Peyer's patch (tissue), 4 donors: ENCODE measurements around the gene LDLRAD4. TPM values are rescaled to one million over a fixed set of nuclear protein-coding genes. Genes with fewer than 3 reads are reported as not detected.

Experiments used
- DNase-seq, 3 donors: peaks; one replicate each; pipeline ENCODE4 v3.0.0-alpha.2; 2017 to 2019
- H3K27ac ChIP-seq, 4 donors: fragments of 200-600 bp; sonication (generic); one replicate each; pipeline ENCODE4 v1.5.1; 2016 to 2019
- H3K27me3 ChIP-seq, 2 donors: fragments of 200-600 bp; sonication (generic); one replicate each; pipeline ENCODE4 v1.5.1; 2019
- H3K36me3 ChIP-seq, 3 donors: fragments of 200-600 bp; sonication (generic); one replicate each; pipeline ENCODE4 v1.5.1; 2016 to 2019
- H3K4me1 ChIP-seq, 4 donors: fragments of 200-600 bp; sonication (generic); one replicate each; pipeline ENCODE4 v1.5.1; 2016 to 2019
- H3K4me3 ChIP-seq, 4 donors: fragments of 200-600 bp; sonication (generic); 1 replicate in 3 of 4; 2 replicates in 1 of 4; pipeline ENCODE4 v1.5.1; 2016 to 2019; ENCODE audit warnings: mild to moderate bottlenecking in 1 of 4
- H3K9me3 ChIP-seq, 4 donors: fragments of 200-600 bp; sonication (generic); one replicate each; pipeline ENCODE4 v1.5.1; 2016 to 2019; ENCODE audit warnings: mild to moderate bottlenecking in 1 of 4
- POLR2A ChIP-seq, 2 donors: fragments of 450-650 bp; IDR thresholded peaks; one replicate each; pipeline ENCODE4 v1.5.1; 2017; ENCODE audit warnings: antibody characterized with exemption in 2 of 2, mild to moderate bottlenecking in 2 of 2, moderate library complexity in 2 of 2
- total RNA-seq, 4 donors: library from RNA; depleted of rRNA; stranded (reverse); fragments of >200 nt; gene quantifications; one replicate each; pipeline ENCODE4 v1.1.0, GENCODE V29; 2016
- TF ChIP-seq, protein P1 (sequence below), 6 experiments: fragments of 450-650 bp in 4 of 6; fragments of 200-600 bp in 2 of 6; sonication (generic) in 1 of 6; IDR thresholded peaks; one replicate each; pipeline ENCODE4 v1.5.1; 2017 to 2019; ENCODE audit warnings: antibody characterized with exemption in 6 of 6, mild to moderate bottlenecking in 3 of 6, moderate library complexity in 1 of 6

The LDLRAD4 gene
- total RNA-seq, 4 donors from 2014 or later, result 24.8 to 128 (median 50.0) TPM

DNA sequence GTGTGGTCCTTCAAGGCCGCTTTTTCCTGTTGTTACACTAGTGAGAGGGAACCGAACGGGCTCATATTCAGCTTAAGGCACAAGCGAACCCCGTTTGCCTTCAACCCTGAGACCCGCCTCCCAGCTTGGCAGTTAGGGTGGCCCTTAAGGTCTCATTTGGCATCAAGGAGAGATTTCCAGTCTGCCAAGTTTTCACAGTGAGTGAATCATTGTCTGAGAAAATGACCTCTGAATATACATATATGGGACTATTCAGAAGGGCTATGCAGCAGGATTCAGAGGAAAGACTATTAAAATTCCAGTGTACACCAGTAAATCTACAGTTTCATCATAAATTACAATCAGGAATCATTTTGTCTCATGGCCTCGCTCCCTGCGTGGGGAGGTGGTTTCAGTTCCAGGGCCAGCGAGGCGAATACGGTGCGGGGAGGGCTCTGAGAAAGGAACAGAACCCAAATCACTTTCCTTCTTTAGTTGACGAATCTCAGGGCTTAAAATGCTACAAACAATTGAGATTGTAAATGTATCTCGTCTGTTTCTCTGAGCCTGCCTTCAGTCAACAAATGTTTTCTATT, 276.4 kb downstream of the LDLRAD4 start:
- Histone ChIP-seq H3K27ac (no peak overlapping the region), H3K4me3 (no peak overlapping the region), H3K4me1 (no peaks in the 10 kb centered on the region), H3K36me3 (peaks cover 0 to 19% (median 0%) of the 10 kb centered on the region in 3 donors), H3K27me3 (no peaks in the 10 kb centered on the region), H3K9me3 (no peaks in the 10 kb centered on the region)
- TF ChIP-seq, protein P1, sequence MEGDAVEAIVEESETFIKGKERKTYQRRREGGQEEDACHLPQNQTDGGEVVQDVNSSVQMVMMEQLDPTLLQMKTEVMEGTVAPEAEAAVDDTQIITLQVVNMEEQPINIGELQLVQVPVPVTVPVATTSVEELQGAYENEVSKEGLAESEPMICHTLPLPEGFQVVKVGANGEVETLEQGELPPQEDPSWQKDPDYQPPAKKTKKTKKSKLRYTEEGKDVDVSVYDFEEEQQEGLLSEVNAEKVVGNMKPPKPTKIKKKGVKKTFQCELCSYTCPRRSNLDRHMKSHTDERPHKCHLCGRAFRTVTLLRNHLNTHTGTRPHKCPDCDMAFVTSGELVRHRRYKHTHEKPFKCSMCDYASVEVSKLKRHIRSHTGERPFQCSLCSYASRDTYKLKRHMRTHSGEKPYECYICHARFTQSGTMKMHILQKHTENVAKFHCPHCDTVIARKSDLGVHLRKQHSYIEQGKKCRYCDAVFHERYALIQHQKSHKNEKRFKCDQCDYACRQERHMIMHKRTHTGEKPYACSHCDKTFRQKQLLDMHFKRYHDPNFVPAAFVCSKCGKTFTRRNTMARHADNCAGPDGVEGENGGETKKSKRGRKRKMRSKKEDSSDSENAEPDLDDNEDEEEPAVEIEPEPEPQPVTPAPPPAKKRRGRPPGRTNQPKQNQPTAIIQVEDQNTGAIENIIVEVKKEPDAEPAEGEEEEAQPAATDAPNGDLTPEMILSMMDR (IDR thresholded peaks at IDR 0.05), result no peak
- TF ChIP-seq POLR2A (IDR thresholded peaks at IDR 0.05), result no peak
- DNase-seq, result no peak

DNA sequence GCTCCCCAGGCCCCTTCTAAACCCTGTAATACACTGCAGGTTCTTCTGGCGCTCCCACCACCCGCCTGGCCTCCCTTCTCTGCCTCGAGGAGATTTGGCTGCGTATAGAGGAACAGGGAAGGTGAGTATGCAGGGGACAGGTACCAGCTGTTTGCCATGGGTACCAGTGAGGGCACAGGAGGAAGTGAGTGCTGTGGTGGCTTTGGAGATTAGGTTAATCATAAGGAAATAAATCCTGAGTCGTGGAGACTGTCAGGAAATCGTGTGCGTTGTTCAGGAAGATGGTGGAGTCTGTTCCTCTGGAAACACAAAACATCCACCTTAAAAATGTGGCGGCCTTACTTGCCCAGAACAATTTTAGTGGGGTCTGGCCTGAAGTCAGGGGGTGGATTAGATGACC, 277.4 kb downstream of the LDLRAD4 start:
- H3K36me3 ChIP-seq, result peaks cover 0 to 19% (median 0%) of the 10 kb centered on the region in 3 donors
- H3K4me1 ChIP-seq, result peaks cover 0 to 3% (median 0%) of the 10 kb centered on the region in 4 donors
- DNase-seq, result no peak
- no peaks in the 10 kb centered on the region for H3K27me3 ChIP-seq
- no peak overlapping the region for H3K4me3 ChIP-seq
- H3K9me3 ChIP-seq, result no peaks in the 10 kb centered on the region
- TF ChIP-seq POLR2A (IDR thresholded peaks at IDR 0.05), result no peak
- TF ChIP-seq, protein P1 (IDR thresholded peaks at IDR 0.05), result no peak
- H3K27ac ChIP-seq, result no peak overlapping the region

DNA sequence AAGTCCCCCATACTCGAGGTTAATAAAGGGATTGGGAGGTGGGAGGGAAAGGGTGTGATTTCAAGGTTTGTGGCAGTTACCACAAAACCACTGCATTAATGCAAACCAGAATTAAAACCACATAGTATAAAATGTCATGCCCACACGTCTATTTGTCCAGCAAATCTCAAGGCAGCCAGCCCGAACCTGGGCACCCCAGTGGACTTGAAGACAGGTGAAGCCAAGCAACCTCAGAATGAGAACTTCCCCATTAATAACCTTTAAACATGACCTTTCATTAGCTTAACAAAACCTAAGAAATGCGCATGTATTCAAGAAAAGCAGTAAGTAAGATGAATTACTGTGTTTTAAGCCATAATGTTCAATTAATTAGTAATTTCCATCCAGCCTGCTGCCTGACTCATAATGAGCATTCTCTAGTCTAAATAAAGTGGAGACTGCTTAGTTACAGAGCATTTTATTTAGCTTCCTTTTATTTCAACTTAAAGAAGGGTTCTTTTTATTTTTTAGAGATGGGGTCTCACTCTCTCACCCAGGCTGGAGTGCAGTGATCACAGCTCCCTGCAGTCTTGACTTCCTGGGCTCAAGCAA, 278.2 kb downstream of the LDLRAD4 start:
- TF ChIP-seq, protein P1 (IDR thresholded peaks at IDR 0.05), result no peak
- no peak for TF ChIP-seq POLR2A (IDR thresholded peaks at IDR 0.05)
- no peaks in the 10 kb centered on the region for H3K9me3 ChIP-seq
- H3K36me3 ChIP-seq, result peaks cover 0 to 19% (median 0%) of the 10 kb centered on the region in 3 donors
- H3K27me3 ChIP-seq, result no peaks in the 10 kb centered on the region
- H3K27ac ChIP-seq, result no peak overlapping the region
- DNase-seq, result no peak
- H3K4me3 ChIP-seq, result no peak overlapping the region
- H3K4me1 ChIP-seq, result peaks cover 0 to 4% (median 1%) of the 10 kb centered on the region in 4 donors

DNA sequence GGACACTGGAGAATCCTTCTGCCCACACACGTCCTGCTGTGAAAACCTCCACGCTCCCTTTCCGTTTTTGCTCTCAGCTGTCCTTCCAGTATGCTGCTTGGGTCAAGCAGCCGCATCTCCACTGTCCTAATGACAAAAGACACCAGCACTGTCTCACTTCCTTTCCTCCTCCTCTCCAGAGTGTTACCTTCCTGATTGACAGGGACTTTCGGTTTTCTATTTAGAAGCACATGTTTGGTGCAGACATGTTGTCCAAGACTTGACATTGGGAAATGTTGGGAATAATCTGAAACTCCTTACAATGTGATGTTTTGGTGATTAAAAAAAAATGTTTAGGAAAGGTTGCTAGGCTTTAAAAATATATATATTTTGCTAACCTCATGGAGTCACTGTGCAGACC, 281.2 kb downstream of the LDLRAD4 start:
- Histone ChIP-seq H3K4me1 (peaks cover 0 to 4% (median 2%) of the 10 kb centered on the region in 4 donors), H3K4me3 (no peak overlapping the region), H3K9me3 (no peaks in the 10 kb centered on the region), H3K27ac (no peak overlapping the region), H3K36me3 (peaks cover 0 to 19% (median 0%) of the 10 kb centered on the region in 3 donors), H3K27me3 (no peaks in the 10 kb centered on the region)
- no peak for TF ChIP-seq POLR2A (IDR thresholded peaks at IDR 0.05)
- TF ChIP-seq, protein P1 (IDR thresholded peaks at IDR 0.05), result no peak
- DNase-seq, result no peak

DNA sequence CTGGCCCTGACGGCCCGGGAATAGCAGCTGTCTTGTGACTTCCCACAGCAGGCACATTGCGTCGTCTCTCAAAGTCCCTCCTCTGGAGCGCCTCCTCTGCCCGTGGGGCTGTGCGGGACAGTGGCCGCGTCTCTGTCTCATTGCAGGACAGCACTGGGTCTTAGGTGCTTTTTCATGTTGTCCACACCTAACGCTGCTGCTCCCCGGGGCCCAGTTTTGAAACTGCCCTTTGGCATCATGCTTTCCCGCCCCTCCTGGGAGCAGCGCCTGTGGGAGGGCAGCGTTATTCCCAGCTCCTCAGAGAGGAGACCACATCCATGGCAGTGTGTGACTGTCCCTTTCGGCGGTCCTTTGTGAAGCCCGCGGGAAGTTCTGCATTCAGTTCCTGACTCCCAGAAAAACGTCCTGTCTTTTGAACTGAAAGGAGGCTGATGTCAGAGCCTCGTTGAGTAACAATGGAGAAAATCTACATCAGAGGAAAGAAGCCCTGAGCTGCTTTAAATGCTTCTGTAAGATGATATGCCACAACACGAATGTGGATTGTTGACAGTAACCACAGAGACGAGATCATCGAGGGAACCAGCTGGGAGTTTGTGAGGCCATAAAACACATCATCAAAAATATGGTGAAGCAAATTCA, 281.8 kb downstream of the LDLRAD4 start:
- DNase-seq, result no peak
- peaks cover 0 to 4% (median 2%) of the 10 kb centered on the region in 4 donors for H3K4me1 ChIP-seq
- TF ChIP-seq POLR2A (IDR thresholded peaks at IDR 0.05), result no peak
- TF ChIP-seq, protein P1 (IDR thresholded peaks at IDR 0.05), result no peak
- no peak overlapping the region for H3K27ac ChIP-seq
- no peaks in the 10 kb centered on the region for H3K9me3 ChIP-seq
- no peaks in the 10 kb centered on the region for H3K27me3 ChIP-seq
- no peak overlapping the region for H3K4me3 ChIP-seq
- peaks cover 0 to 19% (median 0%) of the 10 kb centered on the region in 3 donors for H3K36me3 ChIP-seq
